Osteoblast (primary cell): ENCODE results near the gene PDCD2L. TPM values are rescaled to one million over a fixed set of nuclear protein-coding genes. Genes with fewer than 3 reads are reported as not detected.
A peak's percentile ranks its signal among the peaks of the same experiment; 100 is the strongest.

Experiments used
- DNase-seq: peaks from one replicate; pipeline ENCODE4 v3.0.0; 2011; ENCODE audit warnings: low spot score, mixed read lengths; ENCODE audit not compliant: insufficient read length; ENCODE audit errors: missing footprints
- H2AFZ ChIP-seq: 2 replicates; pipeline ENCODE4 v1.6.0; 2011; ENCODE audit warnings: mild to moderate bottlenecking, low read length
- H3K27ac ChIP-seq: 2 replicates; pipeline ENCODE4 v1.5.1; 2011; ENCODE audit warnings: mild to moderate bottlenecking, low read depth, low read length, moderate library complexity
- H3K27me3 ChIP-seq: 2 replicates; pipeline ENCODE4 v1.6.0; 2012; ENCODE audit warnings: mild to moderate bottlenecking, control low read depth, inconsistent platforms, low read length, moderate library complexity; ENCODE audit not compliant: insufficient read depth
- H3K36me3 ChIP-seq: 2 replicates; pipeline ENCODE4 v1.5.1; 2011; ENCODE audit warnings: mild to moderate bottlenecking, low read length, control low read depth, moderate library complexity; ENCODE audit not compliant: insufficient read depth
- H3K4me1 ChIP-seq: 2 replicates; pipeline ENCODE4 v1.5.1; 2011; ENCODE audit warnings: mild to moderate bottlenecking, low read length, control low read depth, moderate library complexity; ENCODE audit not compliant: insufficient read depth
- H3K4me2 ChIP-seq: 2 replicates; pipeline ENCODE4 v1.6.0; 2011; ENCODE audit warnings: mild to moderate bottlenecking, low read length; ENCODE audit not compliant: insufficient read depth
- H3K4me3 ChIP-seq: fragments of 200-600 bp; sonication (generic); 3 replicates; pipeline ENCODE4 v1.5.1; 2012; ENCODE audit warnings: mild to moderate bottlenecking, low read length, inconsistent platforms; ENCODE audit not compliant: insufficient read depth
- H3K79me2 ChIP-seq: 2 replicates; pipeline ENCODE4 v1.6.0; 2012; ENCODE audit warnings: mild to moderate bottlenecking, low read length, control low read depth, inconsistent platforms; ENCODE audit not compliant: insufficient read depth
- H3K9me3 ChIP-seq: 2 replicates; pipeline ENCODE4 v1.5.1; 2011; ENCODE audit warnings: low read depth, low read length, control low read depth
- H4K20me1 ChIP-seq: 2 replicates; pipeline ENCODE4 v1.6.0; 2012; ENCODE audit warnings: mild to moderate bottlenecking, low read length, control low read depth; ENCODE audit not compliant: insufficient read depth
- total RNA-seq: library from RNA; depleted of rRNA; stranded (reverse); fragments of >200 nt; gene quantifications from 2 replicates; pipeline ENCODE4 v1.2.3, GENCODE V29; 2012
- TF ChIP-seq, protein P1 (sequence below): IDR thresholded peaks from 2 replicates; pipeline ENCODE4 v1.5.1; 2011; ENCODE audit warnings: mild to moderate bottlenecking, low read depth, low read length, moderate library complexity; ENCODE audit errors: extremely low read depth

PDCD2L gene
- total RNA-seq, 1 donor: 10.5 TPM

DNA sequence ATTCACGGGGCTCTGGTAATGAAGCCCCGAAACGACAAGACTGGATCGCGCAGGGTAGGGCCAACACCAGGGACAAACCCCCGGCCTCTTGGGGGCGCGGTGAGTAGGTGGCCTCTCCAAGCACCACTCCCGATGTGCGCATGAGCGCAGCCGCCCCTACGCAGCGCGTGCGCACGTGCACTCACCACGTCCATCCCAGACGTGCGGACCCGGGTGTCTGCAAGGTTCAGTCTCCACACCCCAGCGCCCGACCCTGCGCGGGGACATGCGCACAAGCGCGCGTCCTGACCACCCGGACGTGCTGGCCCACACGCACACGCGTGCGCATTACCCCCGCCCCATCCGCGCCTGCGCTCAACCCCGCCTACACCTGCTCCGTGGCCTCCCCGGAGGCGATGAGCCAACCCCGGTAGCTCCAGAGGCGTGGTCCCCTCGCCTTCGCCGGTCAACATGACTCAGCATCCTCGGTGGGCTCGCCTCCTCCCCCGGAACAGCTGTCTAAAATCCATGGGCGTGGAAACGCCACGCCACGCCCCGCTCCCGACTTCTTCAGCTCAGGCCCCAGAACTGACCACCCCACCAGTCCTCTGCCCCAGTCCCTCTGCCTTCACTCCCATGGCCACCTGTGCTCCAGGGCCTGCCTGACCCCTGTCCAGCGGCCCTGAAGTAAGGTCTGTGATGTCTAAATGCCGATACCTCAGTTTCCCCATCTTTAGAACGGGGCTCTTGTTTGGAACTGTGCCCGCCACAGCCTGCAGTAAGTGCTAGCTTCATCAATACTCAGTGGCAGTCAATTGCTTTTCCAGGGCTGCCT, 44.9 kb upstream of the PDCD2L start:
- Histone ChIP-seq H3K27ac (peak overlapping the region; percentile 64), H3K4me1 (peaks cover 14% of the 10 kb centered on the region), H3K79me2 (no peaks in the 10 kb centered on the region), H3K9me3 (no peaks in the 10 kb centered on the region), H2AFZ (peak overlapping the region; percentile 91), H3K27me3 (no peaks in the 10 kb centered on the region), H3K36me3 (peaks cover 11% of the 10 kb centered on the region), H3K4me3 (peak overlapping the region; percentile 72), H4K20me1 (no peaks in the 10 kb centered on the region), H3K4me2 (peak overlapping the region; percentile 95)
- peak; percentile 99 for DNase-seq
- TF ChIP-seq, protein P1, sequence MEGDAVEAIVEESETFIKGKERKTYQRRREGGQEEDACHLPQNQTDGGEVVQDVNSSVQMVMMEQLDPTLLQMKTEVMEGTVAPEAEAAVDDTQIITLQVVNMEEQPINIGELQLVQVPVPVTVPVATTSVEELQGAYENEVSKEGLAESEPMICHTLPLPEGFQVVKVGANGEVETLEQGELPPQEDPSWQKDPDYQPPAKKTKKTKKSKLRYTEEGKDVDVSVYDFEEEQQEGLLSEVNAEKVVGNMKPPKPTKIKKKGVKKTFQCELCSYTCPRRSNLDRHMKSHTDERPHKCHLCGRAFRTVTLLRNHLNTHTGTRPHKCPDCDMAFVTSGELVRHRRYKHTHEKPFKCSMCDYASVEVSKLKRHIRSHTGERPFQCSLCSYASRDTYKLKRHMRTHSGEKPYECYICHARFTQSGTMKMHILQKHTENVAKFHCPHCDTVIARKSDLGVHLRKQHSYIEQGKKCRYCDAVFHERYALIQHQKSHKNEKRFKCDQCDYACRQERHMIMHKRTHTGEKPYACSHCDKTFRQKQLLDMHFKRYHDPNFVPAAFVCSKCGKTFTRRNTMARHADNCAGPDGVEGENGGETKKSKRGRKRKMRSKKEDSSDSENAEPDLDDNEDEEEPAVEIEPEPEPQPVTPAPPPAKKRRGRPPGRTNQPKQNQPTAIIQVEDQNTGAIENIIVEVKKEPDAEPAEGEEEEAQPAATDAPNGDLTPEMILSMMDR: peak; percentile 48

DNA sequence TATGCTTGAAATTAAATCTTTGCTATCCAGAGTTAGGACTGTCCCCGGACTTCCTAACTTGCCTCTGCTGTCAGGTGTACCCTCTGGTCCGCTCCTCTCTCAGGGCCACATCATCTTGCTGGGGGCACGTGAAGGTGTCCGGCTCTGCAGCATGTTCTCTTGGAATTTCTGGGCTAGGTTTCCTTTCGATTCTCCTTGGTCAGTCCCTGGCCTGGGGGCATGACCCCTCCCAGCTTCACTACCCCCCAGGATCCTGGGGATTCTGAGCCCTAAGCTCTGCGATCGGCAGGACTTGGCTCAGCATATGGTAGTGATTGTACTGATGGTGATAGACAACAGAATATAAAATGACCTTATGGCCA, 44.3 kb upstream of the PDCD2L start:
- H3K9me3 ChIP-seq: no peaks in the 10 kb centered on the region
- no peak for DNase-seq
- TF ChIP-seq, protein P1: no peak
- peak overlapping the region; percentile 72 for H3K4me3 ChIP-seq
- no peaks in the 10 kb centered on the region for H4K20me1 ChIP-seq
- H3K4me2 ChIP-seq: peak overlapping the region; percentile 95
- peak overlapping the region; percentile 64 for H3K27ac ChIP-seq
- peaks cover 14% of the 10 kb centered on the region for H3K4me1 ChIP-seq
- H3K36me3 ChIP-seq: peaks cover 7% of the 10 kb centered on the region
- no peaks in the 10 kb centered on the region for H3K79me2 ChIP-seq
- H2AFZ ChIP-seq: peak overlapping the region; percentile 91
- H3K27me3 ChIP-seq: no peaks in the 10 kb centered on the region

- Histone ChIP-seq H3K4me1 (peaks cover 14% of the 10 kb centered on the region), H3K4me2 (no peak overlapping the region), H3K36me3 (peaks cover 2% of the 10 kb centered on the region), H3K27me3 (no peaks in the 10 kb centered on the region), H3K9me3 (no peaks in the 10 kb centered on the region), H4K20me1 (no peaks in the 10 kb centered on the region), H3K4me3 (no peak overlapping the region), H3K79me2 (peaks cover 4% of the 10 kb centered on the region), H3K27ac (no peak overlapping the region), H2AFZ (no peak overlapping the region)
- DNase-seq: no peak
- TF ChIP-seq, protein P1: no peak
Measured at GRCh38 chr19:34360354-34360909, 43.8 kb upstream of the PDCD2L start.

DNA sequence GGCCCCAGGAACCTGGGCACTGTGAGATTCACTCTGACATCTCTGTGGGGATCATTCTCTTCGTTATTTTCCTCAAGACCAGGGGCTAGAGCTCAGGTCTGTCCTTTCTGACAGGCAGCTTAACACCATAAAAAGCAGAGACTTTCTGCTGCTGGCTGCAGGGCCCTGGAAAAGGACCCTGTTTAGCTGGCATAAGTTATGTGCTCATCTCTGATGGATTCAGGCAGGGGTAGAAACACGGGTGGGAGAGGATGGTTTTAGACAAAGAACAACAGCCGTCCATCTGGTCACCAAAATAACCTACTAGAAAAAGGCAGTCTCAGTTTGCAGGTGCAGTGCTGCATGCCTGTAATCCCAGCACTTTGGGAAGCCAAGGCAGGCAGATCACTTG, 41.5 kb upstream of the PDCD2L start:
- Histone ChIP-seq H4K20me1 (peaks cover 18% of the 10 kb centered on the region), H3K4me2 (no peak overlapping the region), H3K4me1 (peaks cover 30% of the 10 kb centered on the region), H3K4me3 (no peak overlapping the region), H2AFZ (no peak overlapping the region), H3K36me3 (peaks cover 9% of the 10 kb centered on the region), H3K27ac (no peak overlapping the region), H3K79me2 (peaks cover 26% of the 10 kb centered on the region), H3K9me3 (no peaks in the 10 kb centered on the region), H3K27me3 (no peaks in the 10 kb centered on the region)
- TF ChIP-seq, protein P1: no peak
- no peak for DNase-seq
